NCI-H446 treated with DMSO at 0.1 percent for 48 hours (cell line): ENCODE measurements around the gene GCLC.
"Not testable (repeated sequence)": the region's sequence is repeated elsewhere in the genome, so short reads cannot be mapped to it uniquely, and the experiment has no call there.

ENCODE experiments used
- DNase-seq: peaks from one replicate; lab custom pipeline; 2025; lab: John Stamatoyannopoulos, UW

GCLC gene

DNA sequence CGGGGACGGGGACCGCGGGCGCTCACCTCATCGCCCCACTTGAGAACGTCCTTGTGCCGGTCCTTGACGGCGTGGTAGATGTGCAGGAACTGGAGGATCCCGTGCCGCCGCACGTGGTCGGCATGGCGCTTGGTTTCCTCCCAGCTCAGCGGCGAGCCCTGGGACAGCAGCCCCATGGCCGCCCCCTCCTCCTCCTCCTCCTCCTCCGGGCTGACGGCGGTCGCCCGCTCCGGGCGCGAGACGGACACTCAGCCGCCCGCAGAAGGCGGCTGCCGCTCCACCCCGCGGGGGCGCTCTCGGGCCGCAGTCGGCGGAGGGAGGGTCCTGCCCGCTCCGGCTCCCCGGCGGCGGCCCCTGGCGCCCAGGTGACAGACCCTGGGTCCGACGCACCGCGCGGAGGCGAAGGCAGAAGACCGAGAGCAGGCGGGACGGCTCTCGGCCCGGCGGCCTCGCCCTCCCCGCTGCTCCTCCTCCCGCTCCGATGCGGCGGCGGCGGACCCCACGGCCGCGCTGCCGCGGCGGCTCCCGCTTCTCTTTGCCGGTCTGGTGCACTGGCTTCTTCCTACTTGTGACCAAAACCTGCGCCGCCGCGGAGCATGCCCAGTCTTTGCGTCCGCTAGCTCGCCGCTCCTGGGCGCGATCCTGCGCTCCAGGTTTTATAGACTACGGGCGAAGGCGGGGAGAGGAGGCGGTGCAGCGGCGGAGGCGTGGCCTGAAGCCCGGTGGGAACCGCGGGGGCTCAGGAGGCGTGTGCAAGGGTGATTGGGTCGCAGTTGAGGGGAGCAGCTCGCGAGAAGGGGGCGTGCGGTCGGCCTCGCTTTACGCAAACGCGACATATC, at the start of gene GCLC:
GCLC (minus strand) TSS at position 632 of the 839 bp plus-strand sequence; CDS start at position 176, 456 bp downstream.
- DNase-seq, result peak; percentile 92

DNA sequence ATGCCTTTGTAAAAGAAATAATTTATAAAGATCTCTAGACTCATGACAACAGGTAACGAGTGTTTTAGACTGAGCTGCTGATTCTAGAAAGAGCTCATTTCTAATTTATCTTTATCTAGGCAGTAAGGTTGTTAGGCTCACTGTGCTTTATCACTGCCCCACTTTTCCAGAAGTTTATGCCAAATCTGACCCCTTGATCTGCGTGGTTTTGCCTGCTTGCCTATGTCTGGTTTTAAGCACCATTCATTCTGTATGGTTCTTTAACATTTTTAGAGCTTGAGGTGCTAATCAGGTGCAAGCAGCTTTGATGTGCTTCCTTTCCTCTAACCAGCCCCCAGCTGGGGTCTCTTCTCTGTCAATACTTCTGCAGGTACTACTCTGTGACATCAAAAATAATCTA, 49.7 kb upstream of the GCLC start:
- no peak for DNase-seq

GRCh38 chr6:53593001-53593488, 48.1 kb upstream of the GCLC start:
- no peak for DNase-seq

GRCh38 chr6:53591873-53592272, 47.0 kb upstream of the GCLC start:
- no peak for DNase-seq

DNA sequence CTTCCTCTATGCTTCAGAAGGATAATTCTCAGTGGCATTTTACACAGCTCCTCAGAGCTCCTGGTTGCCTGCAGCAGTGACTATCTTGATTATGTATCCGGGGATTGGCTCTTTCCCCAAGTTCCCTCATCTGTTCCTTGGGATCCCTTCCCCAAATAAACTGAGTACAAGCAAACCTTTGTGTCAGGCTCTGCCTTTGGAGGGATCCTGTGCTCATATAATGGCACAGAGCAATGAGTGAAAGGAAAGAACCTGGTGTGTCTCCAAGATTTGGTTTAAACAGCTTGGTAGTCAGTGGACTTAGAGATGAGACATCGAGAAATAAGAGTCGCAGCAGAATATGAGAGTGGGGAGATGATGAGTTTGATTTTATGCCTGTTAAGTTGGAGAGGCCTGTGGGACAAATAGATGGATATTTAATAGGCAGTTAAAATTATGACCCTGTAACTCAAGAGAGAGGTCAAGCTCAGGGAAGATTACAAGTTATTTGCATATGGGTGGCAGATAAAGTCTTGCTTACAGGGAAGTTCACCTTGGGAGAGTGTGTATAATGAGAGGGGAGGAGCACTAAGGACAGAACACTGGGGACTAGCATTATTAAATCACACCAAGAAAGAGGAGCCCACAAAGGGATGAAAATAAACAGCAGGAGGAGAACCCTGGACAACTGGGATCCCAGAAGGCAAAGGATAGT, 44.1 kb upstream of the GCLC start:
- DNase-seq, result no peak

- DNase-seq, result no peak
Measured at GRCh38 chr6:53587291-53587690, 42.4 kb upstream of the GCLC start.

- no peak for DNase-seq
Measured at GRCh38 chr6:53585208-53585900, 40.5 kb upstream of the GCLC start.

GRCh38 chr6:53584726-53585125, 39.8 kb upstream of the GCLC start:
- DNase-seq, result no peak

DNA sequence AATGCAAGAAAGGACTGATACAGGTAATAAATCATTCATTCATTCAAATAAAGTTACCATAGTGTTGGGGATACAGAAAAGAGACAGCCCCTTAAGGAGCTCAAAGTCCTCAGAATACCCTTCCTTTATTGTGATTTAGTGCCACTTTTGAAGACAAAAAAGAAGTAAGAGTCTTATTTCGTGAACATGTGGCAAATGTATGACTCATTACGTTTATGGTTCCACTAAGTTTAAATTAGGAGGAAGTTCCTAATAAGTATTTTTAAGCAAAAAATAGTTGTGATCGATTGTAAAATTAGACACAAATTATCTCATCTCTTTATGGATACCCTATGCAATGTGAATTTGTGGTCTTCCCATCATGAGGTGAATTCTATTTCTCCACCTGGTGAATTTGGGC, 38.5 kb upstream of the GCLC start:
- DNase-seq, result no peak

DNA sequence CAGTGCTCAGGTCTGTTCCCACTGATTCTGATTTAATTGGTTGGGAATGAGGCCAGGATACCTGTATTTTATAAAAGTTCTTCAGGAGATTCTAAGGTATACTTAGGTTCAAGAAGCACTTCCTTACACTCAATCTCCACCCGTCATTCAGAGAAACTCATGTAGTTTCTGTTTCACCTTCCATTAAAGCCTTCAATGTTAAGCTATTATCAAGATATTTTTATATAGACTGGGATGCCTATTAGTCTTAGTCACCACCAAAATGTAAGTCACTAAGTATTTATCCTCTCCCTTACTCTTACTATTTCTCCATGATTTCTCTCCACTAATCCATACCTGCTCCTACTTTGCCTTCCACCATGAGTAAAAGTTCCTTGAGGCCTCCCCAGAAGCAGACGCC, 38.1 kb upstream of the GCLC start:
- DNase-seq, result no peak

DNA sequence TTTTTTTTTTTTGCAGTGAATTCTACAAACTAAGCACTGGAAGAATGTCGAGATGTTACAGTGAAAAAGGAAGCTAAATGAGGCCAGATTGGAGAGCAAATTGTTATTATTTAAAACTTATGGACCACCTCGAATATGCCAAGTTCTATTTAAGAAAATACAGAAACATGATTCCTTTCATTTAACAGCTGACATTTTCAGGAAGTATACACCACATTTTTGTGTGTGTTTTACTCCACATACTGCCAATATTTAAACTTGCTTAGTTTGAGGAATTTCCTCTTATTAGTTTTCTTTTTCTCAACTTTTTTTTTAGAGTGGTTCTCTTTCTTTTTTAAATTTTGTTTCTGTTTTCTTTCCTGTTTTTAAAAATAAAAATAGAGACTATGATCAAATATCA, 37.0 kb upstream of the GCLC start:
- DNase-seq, result no peak

DNA sequence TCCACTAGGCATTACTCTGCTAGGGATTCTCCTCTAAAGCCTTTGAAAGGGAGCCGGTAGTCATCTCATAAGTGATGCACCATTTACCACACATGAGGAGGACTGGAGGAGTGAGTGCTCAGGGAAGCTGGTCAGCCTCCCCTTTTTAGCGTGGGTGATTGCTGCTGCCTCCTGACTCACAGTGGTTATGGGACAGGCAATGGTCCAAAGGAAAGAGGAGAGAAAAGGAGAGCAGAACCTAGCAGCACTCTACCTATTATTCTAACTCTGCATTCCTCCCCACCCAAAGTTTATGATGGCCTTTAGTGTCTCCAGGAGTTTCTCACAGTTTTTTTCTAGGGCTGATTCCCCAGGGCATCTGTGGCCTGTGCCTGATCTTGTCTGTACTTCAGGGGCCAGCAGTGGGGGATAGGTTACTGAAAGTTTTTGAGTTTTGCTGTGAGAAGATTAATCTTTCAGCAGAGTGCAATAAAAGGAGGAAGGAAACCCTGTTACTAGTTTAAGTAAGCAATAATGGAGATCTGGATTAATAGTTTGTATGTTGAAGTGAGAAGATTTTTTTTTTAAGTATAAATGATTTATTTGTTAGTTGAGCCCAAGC, 36.4 kb upstream of the GCLC start:
- no peak for DNase-seq

DNA sequence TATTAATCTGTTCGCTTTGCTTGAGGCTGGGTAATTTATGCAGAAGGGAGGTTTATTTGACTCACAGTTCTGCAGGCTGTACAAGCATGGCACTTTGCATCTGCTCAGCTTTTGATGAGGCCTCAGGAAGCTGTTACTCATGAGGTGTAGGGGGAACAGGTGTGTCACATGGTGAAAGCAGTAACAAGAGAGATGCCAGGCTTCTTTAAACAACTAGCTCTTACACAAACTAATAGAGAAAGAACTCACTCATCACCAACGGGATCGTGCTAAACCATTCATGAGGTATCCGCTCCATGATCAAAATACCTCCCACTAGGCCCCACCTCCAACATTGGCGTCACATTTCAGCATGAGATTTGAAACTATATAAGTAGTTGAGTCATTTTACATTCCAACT, 34.4 kb upstream of the GCLC start:
- no peak for DNase-seq

DNA sequence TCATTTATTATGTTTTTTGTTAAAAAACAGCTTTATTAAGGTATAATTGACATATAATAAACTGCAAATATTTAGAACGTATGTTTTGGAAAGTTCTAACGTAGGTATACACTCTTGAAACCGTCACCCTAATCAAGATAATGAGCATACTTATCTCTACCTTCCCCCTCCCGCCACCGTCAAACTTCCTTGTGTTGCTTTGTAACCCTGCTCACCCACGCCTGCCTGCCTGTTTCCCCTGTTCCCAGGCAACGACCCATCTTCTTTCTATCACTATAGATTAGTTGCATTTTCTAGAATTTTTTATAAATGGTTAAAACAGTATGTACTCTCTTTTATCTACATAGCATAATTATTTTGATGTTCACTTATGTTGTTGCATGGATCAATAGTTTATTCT, 33.5 kb upstream of the GCLC start:
- no peak for DNase-seq

- no peak for DNase-seq
Measured at GRCh38 chr6:53573299-53573698, 28.4 kb upstream of the GCLC start.

DNA sequence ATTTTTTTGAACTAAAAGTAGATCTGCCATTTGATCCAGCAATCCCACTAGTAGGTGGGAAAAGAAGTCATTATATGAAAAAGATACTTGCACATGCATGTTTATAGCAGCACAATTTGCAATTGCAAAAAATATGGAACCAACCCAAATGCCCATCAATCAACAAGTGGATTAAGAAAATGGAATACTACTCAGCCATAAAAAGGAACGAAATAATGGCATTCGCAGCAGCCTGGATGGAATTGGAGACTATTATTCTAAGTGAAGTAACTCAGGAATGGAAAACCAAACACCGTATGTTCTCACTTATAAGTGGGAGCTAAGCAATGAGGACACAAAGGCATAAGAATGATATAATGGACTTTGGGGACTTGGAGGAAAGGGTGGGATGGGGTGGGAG, 27.5 kb upstream of the GCLC start:
- not testable (repeated sequence) for DNase-seq

DNA sequence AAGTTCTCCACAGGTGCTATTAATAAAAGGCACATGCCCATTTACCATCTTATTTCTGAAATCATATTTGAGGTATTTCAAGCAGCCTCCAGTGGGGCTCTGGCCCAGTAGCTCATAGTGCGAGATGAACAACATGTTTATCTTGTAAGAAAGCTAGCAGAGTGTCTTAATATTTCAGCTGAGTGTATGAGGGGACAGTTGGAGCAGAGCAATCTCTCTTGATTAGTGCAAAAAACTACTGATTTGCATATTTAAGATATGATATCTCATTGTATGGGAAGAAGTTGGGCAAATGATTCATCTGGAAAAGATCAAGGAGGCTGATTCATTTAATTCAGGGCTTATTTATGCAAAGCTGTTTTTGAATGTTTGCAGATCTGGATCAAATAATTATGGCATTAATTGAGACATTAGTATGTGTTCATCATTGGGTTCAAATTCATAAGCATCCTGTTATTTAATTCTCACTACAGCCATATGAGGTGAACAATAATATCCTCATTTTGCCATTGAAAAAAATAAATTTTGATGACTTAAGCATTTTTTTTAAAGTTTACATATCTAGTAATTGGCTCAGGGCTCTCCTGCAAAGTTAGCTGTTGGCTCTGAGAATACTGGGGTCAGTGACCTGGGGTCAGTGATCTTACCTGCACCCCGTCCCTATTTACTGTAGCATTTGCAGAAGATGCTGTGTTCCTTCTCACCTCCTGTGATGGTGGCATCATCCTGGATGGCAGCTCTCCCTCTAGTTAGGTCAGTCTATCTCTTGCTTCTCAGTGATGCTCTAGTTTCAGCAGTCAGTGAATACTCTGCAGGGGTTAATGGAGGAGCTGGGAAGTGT, 24.1 kb upstream of the GCLC start:
- no peak for DNase-seq

DNA sequence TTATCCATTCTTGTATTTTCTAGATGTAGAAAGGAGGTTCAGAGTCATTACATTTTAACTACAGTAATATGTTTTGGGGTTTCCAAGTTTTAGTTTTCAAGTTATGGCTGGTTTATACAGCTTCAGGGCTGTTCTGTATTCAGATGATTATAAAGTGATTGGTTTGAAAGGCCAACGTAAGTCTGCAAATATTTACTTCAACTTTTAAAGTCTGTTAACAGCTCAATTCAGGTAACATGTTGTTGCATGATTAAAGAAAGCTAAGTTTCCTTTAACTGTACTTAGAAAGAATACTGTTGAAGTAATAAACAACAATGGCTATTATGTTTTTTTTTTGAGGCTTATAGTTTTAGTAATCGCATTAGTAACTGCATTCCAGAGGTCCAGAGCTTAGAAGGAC, 22.8 kb upstream of the GCLC start:
- DNase-seq, result no peak

- no peak for DNase-seq
Measured at GRCh38 chr6:53566755-53567154, 21.9 kb upstream of the GCLC start.

DNA sequence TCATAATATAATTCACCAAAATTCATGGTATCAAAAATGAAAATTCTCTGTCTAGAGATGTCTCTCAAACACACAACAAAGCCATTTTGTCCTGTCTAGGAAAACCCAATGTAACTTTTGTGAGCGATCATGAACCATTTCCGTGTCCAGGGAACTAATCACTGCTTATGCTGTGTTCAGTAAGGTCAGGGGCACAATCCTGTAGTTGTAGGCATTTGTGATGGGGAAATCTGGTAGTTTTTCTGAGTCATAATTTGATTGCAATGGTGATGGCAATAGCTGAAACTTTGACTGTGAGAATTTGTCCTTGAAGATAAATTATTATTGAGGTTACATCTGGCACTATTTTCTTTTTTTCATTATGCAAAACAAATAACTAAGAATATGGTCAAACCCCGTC, 21.0 kb upstream of the GCLC start:
- DNase-seq, result no peak

DNA sequence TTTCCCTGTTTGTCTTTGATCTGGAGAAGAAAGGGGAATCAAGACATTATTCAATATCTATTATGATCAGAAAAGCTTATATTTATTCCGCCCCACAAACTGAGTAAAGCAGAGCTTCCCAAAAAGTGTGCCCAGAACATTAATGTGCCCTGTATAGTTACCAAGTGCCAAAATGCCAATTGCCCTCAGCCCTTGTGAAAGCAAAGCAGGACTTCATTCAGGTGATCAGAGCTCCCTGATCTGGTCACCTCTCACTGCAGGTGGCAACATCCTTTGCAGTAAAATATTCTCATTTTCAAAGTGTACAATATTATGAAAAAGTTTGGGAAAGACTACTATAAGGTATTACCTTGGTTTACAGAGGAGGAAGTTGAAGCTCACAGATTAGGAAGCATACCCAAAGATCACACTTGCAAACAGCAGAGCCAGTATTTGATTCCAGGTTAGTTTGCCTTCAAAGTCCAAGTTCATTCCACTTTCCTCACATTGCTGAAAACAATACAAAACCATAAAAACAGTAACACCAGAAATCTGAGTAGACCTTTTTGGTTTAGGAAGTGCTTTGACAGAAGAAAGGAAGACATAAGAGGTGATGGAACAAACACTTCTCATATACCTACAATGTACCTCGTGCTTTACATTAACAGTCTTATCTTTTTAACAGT, 19.6 kb upstream of the GCLC start:
- no peak for DNase-seq
